Type B pancreatic cell (in vitro differentiated cells): ENCODE data around the gene HEATR1. TPM values are rescaled to one million over a fixed set of nuclear protein-coding genes. Genes with fewer than 3 reads are reported as not detected.
A peak's percentile ranks its signal among the peaks of the same experiment; 100 is the strongest.

ENCODE experiments used
- DNase-seq: peaks from one replicate; pipeline ENCODE4 v3.0.0; 2021; ENCODE audit warnings: mixed read lengths; ENCODE audit not compliant: unreplicated experiment; ENCODE audit errors: extremely low spot score
- H3K27ac Mint-ChIP-seq: 2 replicates; pipeline ENCODE4 v1.8.0; 2021; ENCODE audit warnings: mild to moderate bottlenecking, mixed read lengths
- H3K27me3 Mint-ChIP-seq: 2 replicates; pipeline ENCODE4 v1.8.0; 2021; ENCODE audit warnings: mixed read lengths
- H3K36me3 Mint-ChIP-seq: 2 replicates; pipeline ENCODE4 v1.8.0; 2021; ENCODE audit warnings: mixed read lengths
- H3K4me1 Mint-ChIP-seq: one replicate; pipeline ENCODE4 v1.8.0; 2021; ENCODE audit warnings: mixed read lengths; ENCODE audit not compliant: unreplicated experiment
- H3K4me3 Mint-ChIP-seq: 2 replicates; pipeline ENCODE4 v1.8.0; 2021; ENCODE audit warnings: mild to moderate bottlenecking, mixed read lengths
- H3K9me3 Mint-ChIP-seq: 2 replicates; pipeline ENCODE4 v1.8.0; 2021; ENCODE audit warnings: mixed read lengths
- CTCF ChIP-seq: fragments of 200-600 bp; sonication (generic); conservative IDR thresholded peaks from 2 replicates; pipeline ENCODE4 v1.5.0; 2021; ENCODE audit warnings: antibody characterized with exemption, mild to moderate bottlenecking
- total RNA-seq: library from RNA; stranded (reverse); gene quantifications from 2 replicates; pipeline ENCODE4 v1.2.1, GENCODE V29; 2021; ENCODE audit warnings: low replicate concordance

Gene HEATR1
- total RNA-seq, 1 donor from 2014 or later: 51.5 TPM

GRCh38 chr1:236518322-236518721, 86.0 kb downstream of the HEATR1 start:
- H3K4me1 Mint-ChIP-seq: peaks cover 23% of the 10 kb centered on the region
- no peak for TF ChIP-seq CTCF
- H3K27ac Mint-ChIP-seq: no peak overlapping the region
- no peaks in the 10 kb centered on the region for H3K36me3 Mint-ChIP-seq
- no peak for DNase-seq
- H3K4me3 Mint-ChIP-seq: no peak overlapping the region
- peaks cover 3% of the 10 kb centered on the region for H3K9me3 Mint-ChIP-seq
- no peaks in the 10 kb centered on the region for H3K27me3 Mint-ChIP-seq

- DNase-seq: no peak
- no peaks in the 10 kb centered on the region for H3K36me3 Mint-ChIP-seq
- H3K27ac Mint-ChIP-seq: peak overlapping the region; percentile 85
- H3K27me3 Mint-ChIP-seq: no peaks in the 10 kb centered on the region
- peak overlapping the region; percentile 62 for H3K4me3 Mint-ChIP-seq
- TF ChIP-seq CTCF: no peak
- peaks cover 3% of the 10 kb centered on the region for H3K9me3 Mint-ChIP-seq
- H3K4me1 Mint-ChIP-seq: peaks cover 14% of the 10 kb centered on the region
These were observed 87.2 kb downstream of the HEATR1 start for GRCh38 chr1:236516929-236517704.

GRCh38 chr1:236515443-236515958, 88.8 kb downstream of the HEATR1 start:
- Mint-ChIP-seq H3K36me3 (no peaks in the 10 kb centered on the region), H3K4me1 (peaks cover 14% of the 10 kb centered on the region), H3K9me3 (no peaks in the 10 kb centered on the region), H3K27ac (peak overlapping the region; percentile 39), H3K27me3 (no peaks in the 10 kb centered on the region), H3K4me3 (no peak overlapping the region)
- no peak for TF ChIP-seq CTCF
- no peak for DNase-seq

GRCh38 chr1:236514703-236515442, 89.4 kb downstream of the HEATR1 start:
- Mint-ChIP-seq H3K27me3 (no peaks in the 10 kb centered on the region), H3K9me3 (no peaks in the 10 kb centered on the region), H3K27ac (peak overlapping the region; percentile 9), H3K36me3 (no peaks in the 10 kb centered on the region), H3K4me3 (no peak overlapping the region), H3K4me1 (peaks cover 14% of the 10 kb centered on the region)
- TF ChIP-seq CTCF: no peak
- DNase-seq: no peak

- Mint-ChIP-seq H3K27ac (no peak overlapping the region), H3K9me3 (no peaks in the 10 kb centered on the region), H3K36me3 (no peaks in the 10 kb centered on the region), H3K4me1 (peaks cover 21% of the 10 kb centered on the region), H3K27me3 (no peaks in the 10 kb centered on the region), H3K4me3 (no peak overlapping the region)
- DNase-seq: no peak
- TF ChIP-seq CTCF: no peak
These were observed 92.4 kb downstream of the HEATR1 start for GRCh38 chr1:236511735-236512418.
